CD14-positive monocyte (primary cell): Measurements from ENCODE around the gene TRMT5. TPM values are rescaled to one million over a fixed set of nuclear protein-coding genes. Genes with fewer than 3 reads are reported as not detected.

ENCODE experiments used
- DNase-seq, 3 donors: peaks; one replicate each; pipeline ENCODE4 v3.0.0-alpha.2; 2011 to 2022
- H2AFZ ChIP-seq: 2 replicates; pipeline ENCODE4 v1.6.0; 2012; ENCODE audit warnings: mild to moderate bottlenecking, low read depth, low read length, inconsistent platforms; ENCODE audit not compliant: insufficient read depth, poor library complexity, severe bottlenecking
- H3K27ac ChIP-seq, 2 donors: 1 replicate in 1 of 2; 2 replicates in 1 of 2; pipeline ENCODE4 v1.5.1; 2012 to 2013; ENCODE audit warnings: low read length in 2 of 2, control low read depth in 1 of 2, inconsistent platforms in 1 of 2, low read depth in 1 of 2, mild to moderate bottlenecking in 1 of 2
- H3K27me3 ChIP-seq, 2 donors: one replicate each; pipeline versions ENCODE4 v1.6.0 to v1.6.1; 2011 to 2013; ENCODE audit warnings: low read length in 2 of 2; ENCODE audit not compliant: control insufficient read depth in 2 of 2, insufficient read depth in 2 of 2
- H3K36me3 ChIP-seq, 2 donors: replicated peaks in 1 of 2; 1 replicate in 1 of 2; 2 replicates in 1 of 2; pipeline versions ENCODE4 v1.5.1 to v1.6.1; 2012 to 2013; ENCODE audit warnings: low read length in 2 of 2, control low read depth in 1 of 2, inconsistent platforms in 1 of 2, mild to moderate bottlenecking in 1 of 2; ENCODE audit not compliant: insufficient read depth in 2 of 2, control insufficient read depth in 1 of 2
- H3K4me1 ChIP-seq, 2 donors: 1 replicate in 1 of 2; 2 replicates in 1 of 2; pipeline versions ENCODE4 v1.5.1 to v1.6.1; 2012 to 2013; ENCODE audit warnings: low read length in 2 of 2, control low read depth in 1 of 2, inconsistent platforms in 1 of 2, mild to moderate bottlenecking in 1 of 2, moderate library complexity in 1 of 2; ENCODE audit not compliant: insufficient read depth in 2 of 2, control insufficient read depth in 1 of 2
- H3K4me2 ChIP-seq: replicated peaks from 2 replicates; pipeline ENCODE3; 2012; ENCODE audit warnings: low read length, moderate library complexity, mild to moderate bottlenecking; ENCODE audit not compliant: poor library complexity, severe bottlenecking; ENCODE audit errors: extremely low read depth
- H3K4me3 ChIP-seq, 3 experiments: fragments of 200-600 bp in 1 of 3; sonication (generic) in 1 of 3; replicated peaks in 1 of 3; 1 replicate in 2 of 3; 2 replicates in 1 of 3; pipeline ENCODE4 v1.5.1; 2011 to 2013; ENCODE audit warnings: low read length in 3 of 3, mild to moderate bottlenecking in 3 of 3, control low read depth in 2 of 3, low read depth in 2 of 3, inconsistent platforms in 1 of 3, moderate library complexity in 1 of 3
- H3K79me2 ChIP-seq: 2 replicates; pipeline ENCODE4 v1.6.0; 2012; ENCODE audit warnings: mild to moderate bottlenecking, control low read depth, inconsistent platforms, low read length, moderate library complexity; ENCODE audit not compliant: insufficient read depth
- H3K9ac ChIP-seq: 2 replicates; pipeline ENCODE4 v1.6.0; 2017; ENCODE audit warnings: low read length, mild to moderate bottlenecking; ENCODE audit not compliant: insufficient read depth, poor library complexity, severe bottlenecking
- H3K9me3 ChIP-seq, 2 donors: replicated peaks in 1 of 2; 1 replicate in 1 of 2; 2 replicates in 1 of 2; pipeline versions ENCODE4 v1.5.1 to v1.6.1; 2012 to 2013; ENCODE audit warnings: low read length in 2 of 2, control low read depth in 1 of 2; ENCODE audit not compliant: control insufficient read depth in 1 of 2, insufficient read depth in 1 of 2
- H4K20me1 ChIP-seq: 2 replicates; pipeline ENCODE4 v1.6.0; 2012; ENCODE audit warnings: mild to moderate bottlenecking, low read length, control low read depth, moderate library complexity; ENCODE audit not compliant: insufficient read depth
- H3K27ac Mint-ChIP-seq, 7 donors: one replicate each; pipeline ENCODE4 v1.8.0; 2020; ENCODE audit warnings: mild to moderate bottlenecking in 7 of 7, mixed read lengths in 7 of 7, moderate library complexity in 6 of 7, inconsistent platforms in 2 of 7
- H3K27me3 Mint-ChIP-seq, 3 donors: one replicate each; pipeline ENCODE4 v1.8.0; 2021 to 2022; ENCODE audit warnings: low read depth in 3 of 3, mild to moderate bottlenecking in 3 of 3, mixed read lengths in 3 of 3, moderate library complexity in 3 of 3, inconsistent platforms in 1 of 3
- H3K36me3 Mint-ChIP-seq, 2 donors: one replicate each; pipeline ENCODE4 v1.8.0; 2020; ENCODE audit warnings: mixed read lengths in 2 of 2, inconsistent platforms in 1 of 2, mild to moderate bottlenecking in 1 of 2
- H3K4me1 Mint-ChIP-seq: one replicate; pipeline ENCODE4 v1.8.0; 2020; ENCODE audit warnings: mild to moderate bottlenecking, mixed read lengths
- H3K4me3 Mint-ChIP-seq, 2 donors: one replicate each; pipeline ENCODE4 v1.8.0; 2020; ENCODE audit warnings: mild to moderate bottlenecking in 2 of 2, mixed read lengths in 2 of 2, moderate library complexity in 1 of 2
- H3K9me3 Mint-ChIP-seq, 7 donors: one replicate each; pipeline ENCODE4 v1.8.0; 2020 to 2022; ENCODE audit warnings: mixed read lengths in 7 of 7, mild to moderate bottlenecking in 6 of 7, moderate library complexity in 6 of 7, inconsistent platforms in 2 of 7
- CTCF ChIP-seq: fragments of 200-600 bp; IDR thresholded peaks from one replicate; pipeline ENCODE4 v1.8.0; 2022; ENCODE audit warnings: antibody characterized with exemption, mild to moderate bottlenecking
- WGBS: methylation state at CpG from one replicate; pipeline ENCODE4 v1.1.5; 2013; ENCODE audit warnings: missing lambda C conversion rate; ENCODE audit not compliant: insufficient coverage; 5-methylcytosine and 5-hydroxymethylcytosine counted together
- intact Hi-C, 2 donors: fragments of 100-400 bp; cut with micrococcal nuclease; formaldehyde crosslinking; loops; one replicate each; pipeline versions ENCODE4 v1.15.0 to v1.15.1; 2023
- polyA plus RNA-seq, 3 donors: library from polyadenylated mRNA; depleted of rRNA in 1 of 3; unstranded in 2 of 3; stranded (reverse) in 1 of 3; fragments of 300-500 nt in 2 of 3; fragments of >200 nt in 1 of 3; fragmentation: Illumina TruSeq in 2 of 3; gene quantifications; 1 replicate in 2 of 3; 2 replicates in 1 of 3; pipeline ENCODE4 v1.2.3, GENCODE V29; 2012 to 2021

TRMT5 gene
- polyA plus RNA-seq, 3 donors, result 0.89 to 2.8 (median 1.9) TPM

DNA sequence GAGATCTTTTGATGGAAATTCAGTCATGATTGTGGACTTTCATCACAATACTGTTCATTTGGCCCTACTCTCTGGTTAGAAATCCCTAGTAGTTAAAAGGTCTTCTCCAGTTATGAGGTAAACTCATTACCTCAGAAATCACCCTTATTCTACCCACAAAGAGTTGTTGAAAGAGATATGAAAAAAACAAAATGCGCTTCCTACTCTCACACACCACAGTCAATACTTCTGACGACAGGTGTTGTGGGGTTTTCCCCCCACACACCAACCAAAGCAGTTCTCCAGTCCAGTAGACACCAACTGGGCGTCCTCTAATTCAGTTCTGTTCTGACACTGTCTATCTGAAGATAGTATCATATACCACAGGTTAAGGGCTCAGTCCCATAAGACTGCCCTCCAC lies 54.9 kb downstream of the TRMT5 start:
- Histone ChIP-seq H3K4me2 (no peak overlapping the region), H3K4me1 (no peaks in the 10 kb centered on the region), H3K9ac (no peak overlapping the region), H2AFZ (no peak overlapping the region), H3K27me3 (no peaks in the 10 kb centered on the region), H3K36me3 (no peaks in the 10 kb centered on the region), H3K9me3 (no peaks in the 10 kb centered on the region), H4K20me1 (no peaks in the 10 kb centered on the region), H3K27ac (no peak overlapping the region), H3K79me2 (no peaks in the 10 kb centered on the region), H3K4me3 (no peak overlapping the region)
- Mint-ChIP-seq H3K27ac (no peak overlapping the region), H3K27me3 (no peaks in the 10 kb centered on the region), H3K4me1 (no peaks in the 10 kb centered on the region), H3K4me3 (no peak overlapping the region), H3K9me3 (no peaks in the 10 kb centered on the region), H3K36me3 (peaks cover 0 to 2% of the 10 kb centered on the region in 2 donors)
- WGBS, result 83% methylated on average over 1 of the region's 3 CpGs
- intact Hi-C loops, result no loop called here
- no peak for DNase-seq
- no peak for TF ChIP-seq CTCF

GRCh38 chr14:60925286-60925685 lies 55.6 kb downstream of the TRMT5 start:
- H3K79me2 ChIP-seq, result no peaks in the 10 kb centered on the region
- no peak for TF ChIP-seq CTCF
- Mint-ChIP-seq H3K4me1 (no peaks in the 10 kb centered on the region), H3K4me3 (no peak overlapping the region), H3K27me3 (no peaks in the 10 kb centered on the region), H3K27ac (no peak overlapping the region), H3K9me3 (no peaks in the 10 kb centered on the region), H3K36me3 (peaks cover 0 to 2% of the 10 kb centered on the region in 2 donors)
- no peaks in the 10 kb centered on the region for H3K36me3 ChIP-seq
- H3K4me3 ChIP-seq, result no peak overlapping the region
- H3K27ac ChIP-seq, result no peak overlapping the region
- H3K4me2 ChIP-seq, result no peak overlapping the region
- H3K4me1 ChIP-seq, result no peaks in the 10 kb centered on the region
- H3K9ac ChIP-seq, result no peak overlapping the region
- no peaks in the 10 kb centered on the region for H3K27me3 ChIP-seq
- H4K20me1 ChIP-seq, result no peaks in the 10 kb centered on the region
- H2AFZ ChIP-seq, result no peak overlapping the region
- H3K9me3 ChIP-seq, result no peaks in the 10 kb centered on the region
- DNase-seq, result no peak
- WGBS, result no CpG with 5 or more reads among the region's 1 CpG
- intact Hi-C loops, result no loop called here
